Measurements from ENCODE around the gene KRTAP4-16.

GRCh38 chr17:41103896-41104295 lies 1.9 kb upstream of the KRTAP4-16 start:
- TF ChIP-seq POLR2A (IDR thresholded peaks at IDR 0.05) (no peak), CTCF (IDR thresholded peaks at IDR 0.05) (no peak)
